GM06990 (cell line): Measurements from ENCODE around the gene LRBA.

ENCODE experiments used
- DNase-seq: peaks from one replicate; pipeline ENCODE4 v3.0.0-alpha.2; 2011; ENCODE audit not compliant: insufficient read length; ENCODE audit errors: extremely low read depth
- H3K27me3 ChIP-seq: replicated peaks from 2 replicates; pipeline ENCODE4 v1.6.0; 2011; ENCODE audit warnings: low read length; ENCODE audit not compliant: control insufficient read depth, insufficient read depth
- H3K36me3 ChIP-seq: 2 replicates; pipeline ENCODE4 v1.5.1; 2011; ENCODE audit warnings: low read length; ENCODE audit not compliant: control insufficient read depth, insufficient read depth
- H3K4me3 ChIP-seq: replicated peaks from 2 replicates; pipeline ENCODE4 v1.5.1; 2011; ENCODE audit warnings: low read depth, mild to moderate bottlenecking, control low read depth, low read length
- TF ChIP-seq, protein P1 (sequence below): IDR thresholded peaks from 2 replicates; pipeline ENCODE4 v1.5.1; 2011; ENCODE audit warnings: low read length, control low read depth, mild to moderate bottlenecking, inconsistent platforms; ENCODE audit not compliant: insufficient read depth, poor library complexity, severe bottlenecking

Gene LRBA

DNA sequence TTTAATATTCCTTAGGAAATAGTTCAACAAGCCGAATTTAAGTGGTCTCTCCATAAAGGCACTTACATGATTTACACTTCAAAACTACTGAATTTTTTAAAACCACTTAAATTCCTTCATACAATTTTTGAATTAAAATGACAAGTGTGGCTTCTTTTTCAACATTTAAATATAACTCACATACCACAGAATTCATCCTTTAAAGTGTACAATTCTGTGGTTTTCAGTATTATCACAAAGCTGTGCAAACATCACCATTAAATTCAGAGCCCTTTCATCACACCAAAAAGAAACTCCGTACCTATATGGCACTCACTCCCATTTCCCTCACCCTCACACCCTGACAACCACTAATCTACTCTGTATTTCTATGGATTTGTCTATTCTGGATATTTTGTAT is 634.0 kb downstream of the LRBA start:
- Histone ChIP-seq H3K27me3 (no peaks in the 10 kb centered on the region), H3K4me3 (no peak overlapping the region), H3K36me3 (no peaks in the 10 kb centered on the region)
- DNase-seq, result no peak
- TF ChIP-seq, protein P1, sequence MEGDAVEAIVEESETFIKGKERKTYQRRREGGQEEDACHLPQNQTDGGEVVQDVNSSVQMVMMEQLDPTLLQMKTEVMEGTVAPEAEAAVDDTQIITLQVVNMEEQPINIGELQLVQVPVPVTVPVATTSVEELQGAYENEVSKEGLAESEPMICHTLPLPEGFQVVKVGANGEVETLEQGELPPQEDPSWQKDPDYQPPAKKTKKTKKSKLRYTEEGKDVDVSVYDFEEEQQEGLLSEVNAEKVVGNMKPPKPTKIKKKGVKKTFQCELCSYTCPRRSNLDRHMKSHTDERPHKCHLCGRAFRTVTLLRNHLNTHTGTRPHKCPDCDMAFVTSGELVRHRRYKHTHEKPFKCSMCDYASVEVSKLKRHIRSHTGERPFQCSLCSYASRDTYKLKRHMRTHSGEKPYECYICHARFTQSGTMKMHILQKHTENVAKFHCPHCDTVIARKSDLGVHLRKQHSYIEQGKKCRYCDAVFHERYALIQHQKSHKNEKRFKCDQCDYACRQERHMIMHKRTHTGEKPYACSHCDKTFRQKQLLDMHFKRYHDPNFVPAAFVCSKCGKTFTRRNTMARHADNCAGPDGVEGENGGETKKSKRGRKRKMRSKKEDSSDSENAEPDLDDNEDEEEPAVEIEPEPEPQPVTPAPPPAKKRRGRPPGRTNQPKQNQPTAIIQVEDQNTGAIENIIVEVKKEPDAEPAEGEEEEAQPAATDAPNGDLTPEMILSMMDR, result no peak

DNA sequence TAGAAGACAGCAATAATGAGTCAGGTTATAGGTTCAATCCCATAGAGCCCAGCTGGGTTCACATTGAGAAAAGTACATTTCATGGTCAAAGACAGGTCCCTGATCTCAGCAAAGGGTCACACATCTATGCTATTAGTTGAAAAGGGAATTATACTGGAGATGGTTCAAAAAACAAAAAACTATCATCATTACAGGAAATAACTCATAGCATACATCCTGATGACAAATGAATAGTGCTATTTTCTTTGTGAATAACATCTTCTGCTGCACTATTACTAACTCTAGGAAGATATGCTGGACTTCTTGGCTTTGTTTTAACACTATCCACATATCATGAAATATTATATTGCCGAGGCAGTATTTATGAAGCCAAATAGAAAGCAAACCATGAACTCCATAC is 635.6 kb downstream of the LRBA start:
- no peaks in the 10 kb centered on the region for H3K27me3 ChIP-seq
- no peak for DNase-seq
- H3K4me3 ChIP-seq, result no peak overlapping the region
- H3K36me3 ChIP-seq, result no peaks in the 10 kb centered on the region
- TF ChIP-seq, protein P1, result no peak

DNA sequence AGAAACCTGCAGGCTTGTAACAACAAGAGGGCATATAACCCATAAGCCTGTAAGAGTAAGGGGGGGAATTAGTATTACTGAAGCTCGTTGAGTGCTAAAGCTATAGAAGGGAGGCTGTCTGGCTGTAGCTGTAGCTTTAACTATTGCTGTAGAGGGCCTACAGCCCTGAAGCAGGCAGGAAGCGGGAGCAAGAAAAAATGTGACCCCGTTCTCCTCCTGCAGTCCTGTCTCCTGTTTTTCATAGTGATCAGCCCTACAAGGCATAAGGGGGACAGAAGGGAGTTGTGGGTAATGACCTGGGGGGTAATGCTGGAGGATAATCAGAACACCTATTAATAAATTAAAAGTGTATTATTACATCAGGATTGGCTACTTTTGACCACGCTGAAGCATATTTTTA is 640.1 kb downstream of the LRBA start:
- no peak overlapping the region for H3K4me3 ChIP-seq
- TF ChIP-seq, protein P1, result no peak
- H3K27me3 ChIP-seq, result no peaks in the 10 kb centered on the region
- no peak for DNase-seq
- H3K36me3 ChIP-seq, result no peaks in the 10 kb centered on the region

DNA sequence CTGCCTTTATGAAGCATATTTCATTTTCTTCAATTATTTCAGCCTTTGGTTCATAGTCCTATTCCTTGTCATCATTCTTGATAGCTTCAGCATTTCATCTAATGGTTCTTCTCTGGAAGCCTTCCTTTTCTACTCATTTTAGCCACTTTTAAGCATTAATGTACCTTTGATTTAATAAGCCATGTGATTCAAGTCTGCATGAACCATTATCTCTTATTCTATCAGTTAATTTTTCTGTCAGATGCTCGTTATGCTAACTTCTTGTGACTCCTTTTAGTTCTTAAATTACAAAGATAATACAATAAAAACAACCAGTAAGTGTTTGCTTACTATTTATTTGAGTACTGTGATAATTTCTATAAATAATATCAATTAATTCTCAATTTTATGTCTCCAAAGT is 643.2 kb downstream of the LRBA start:
- H3K4me3 ChIP-seq, result no peak overlapping the region
- no peaks in the 10 kb centered on the region for H3K27me3 ChIP-seq
- no peaks in the 10 kb centered on the region for H3K36me3 ChIP-seq
- TF ChIP-seq, protein P1, result no peak
- DNase-seq, result no peak

DNA sequence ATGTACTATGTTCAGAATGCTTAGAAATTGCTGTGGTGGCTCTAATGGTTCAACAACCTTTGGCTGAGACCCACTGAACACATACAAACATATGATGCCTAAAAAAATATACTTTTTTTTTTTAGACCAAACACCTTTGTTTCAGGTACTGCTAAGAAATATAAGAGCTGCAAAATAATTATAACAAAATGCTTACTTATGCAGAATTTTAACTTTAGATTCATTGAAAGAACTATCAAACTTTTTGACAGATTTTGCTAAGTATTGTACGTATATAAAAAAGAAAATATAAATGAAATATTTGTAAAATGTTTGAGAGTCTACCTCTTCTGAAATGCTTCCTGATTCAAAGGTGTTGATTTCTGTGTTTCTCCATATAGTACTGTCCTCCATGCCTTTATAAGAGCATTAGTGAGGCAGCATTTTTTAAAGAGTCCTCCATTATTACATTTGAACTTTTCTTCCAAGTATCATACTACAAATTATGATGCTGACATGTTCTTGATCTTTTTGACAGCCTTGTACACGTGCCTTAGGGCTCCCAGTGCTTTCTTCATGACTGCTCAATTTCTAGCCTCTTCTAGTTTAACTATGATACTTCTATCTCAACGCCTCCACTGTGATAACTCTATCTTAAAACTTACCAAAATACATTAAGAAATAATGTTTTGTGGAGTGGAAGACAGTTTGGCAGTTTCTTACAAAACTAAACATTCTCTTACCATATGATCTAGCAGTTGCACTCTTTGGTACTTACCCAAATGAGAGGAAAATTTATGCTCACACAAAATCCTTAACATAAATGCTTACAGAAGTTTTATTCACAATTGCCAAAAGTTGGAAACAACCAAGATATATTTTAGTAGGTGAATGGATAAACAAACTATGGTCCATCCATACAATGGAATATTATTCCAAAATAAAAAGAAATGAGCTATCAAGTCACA is 645.4 kb downstream of the LRBA start:
- TF ChIP-seq, protein P1, result no peak
- H3K36me3 ChIP-seq, result no peaks in the 10 kb centered on the region
- H3K27me3 ChIP-seq, result no peaks in the 10 kb centered on the region
- no peak overlapping the region for H3K4me3 ChIP-seq
- no peak for DNase-seq

DNA sequence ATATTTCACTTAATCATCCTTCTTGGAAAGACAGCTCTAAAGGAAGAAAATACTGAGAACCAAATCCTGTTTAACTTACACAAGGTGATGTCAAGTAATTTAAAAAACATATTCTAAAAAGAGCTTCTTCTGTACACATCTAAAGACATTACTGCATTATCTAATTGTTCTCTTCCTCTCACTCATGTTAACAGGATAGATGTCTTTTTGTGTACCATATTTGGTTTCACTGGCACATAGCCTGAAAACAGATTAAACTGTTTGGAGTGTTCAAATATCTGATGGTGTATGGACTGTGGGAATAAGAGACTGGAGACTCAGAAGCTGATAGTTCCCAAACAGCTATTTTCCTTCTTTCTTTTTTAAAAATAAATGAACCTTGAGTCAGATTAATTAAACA is 646.4 kb downstream of the LRBA start:
- DNase-seq, result no peak
- TF ChIP-seq, protein P1, result no peak
- Histone ChIP-seq H3K36me3 (no peaks in the 10 kb centered on the region), H3K27me3 (no peaks in the 10 kb centered on the region), H3K4me3 (no peak overlapping the region)
